Stimulated activated CD8-positive, alpha-beta memory T cell treated with anti-CD3 and anti-CD28 coated beads, Interleukin-15, amount 100 ng/mL, for 1 hour (primary cell): ENCODE data around the gene YTHDC1.
"Not testable (repeated sequence)": the region's sequence is repeated elsewhere in the genome, so short reads cannot be mapped to it uniquely, and the experiment has no call there.

Experiments
- DNase-seq: peaks from one replicate; pipeline ENCODE4 v3.0.0-alpha.2; 2020; ENCODE audit warnings: low read depth

Gene YTHDC1

DNA sequence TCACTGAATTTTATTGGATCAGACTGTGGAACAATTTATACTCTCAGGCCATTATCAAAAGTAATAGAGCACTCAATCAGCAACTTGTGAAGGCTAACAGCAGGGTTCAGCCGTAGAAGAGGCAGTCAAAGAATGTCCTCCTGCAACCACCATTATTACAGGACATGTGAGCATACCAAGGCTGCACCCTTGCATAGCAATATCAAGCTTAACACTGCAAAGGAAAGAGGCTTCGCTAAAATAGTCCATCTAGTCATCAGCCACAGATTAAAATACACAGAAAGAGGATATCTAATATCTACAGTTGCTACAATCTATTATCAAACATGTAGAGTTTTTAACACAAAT is 61.5 kb downstream of the YTHDC1 start:
- DNase-seq, result no peak

DNA sequence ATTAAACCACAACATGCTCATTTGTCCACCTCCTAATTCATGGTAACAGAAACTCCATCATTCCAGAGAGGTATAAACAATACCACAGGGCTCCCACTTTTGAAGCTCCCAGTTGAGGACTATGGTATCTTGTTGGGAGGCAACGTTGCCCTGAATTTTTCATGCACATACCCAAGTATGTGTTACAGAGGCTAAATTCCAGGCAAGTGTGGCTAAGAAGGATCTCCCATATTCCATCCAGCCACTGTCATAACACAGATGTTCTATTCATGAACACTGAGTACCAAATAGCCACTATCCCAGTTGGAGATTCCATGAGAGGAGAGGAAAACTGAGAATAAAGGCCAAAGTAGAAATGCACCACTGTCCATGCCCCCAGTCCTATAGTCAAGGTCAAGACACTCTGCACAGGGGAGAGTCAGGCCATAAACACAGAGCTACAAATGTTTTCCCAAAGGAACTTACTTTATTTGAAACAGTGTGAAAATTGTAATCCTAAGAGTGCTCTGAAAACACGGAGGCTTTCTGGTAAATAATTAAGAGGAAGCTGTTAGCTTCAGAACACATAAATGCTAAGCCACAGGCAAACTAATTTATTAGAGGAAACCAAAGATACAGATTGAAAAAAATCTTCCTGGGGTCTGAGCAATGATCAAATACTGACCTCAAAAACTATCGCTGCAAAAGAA is 62.0 kb downstream of the YTHDC1 start:
- DNase-seq, result no peak

DNA sequence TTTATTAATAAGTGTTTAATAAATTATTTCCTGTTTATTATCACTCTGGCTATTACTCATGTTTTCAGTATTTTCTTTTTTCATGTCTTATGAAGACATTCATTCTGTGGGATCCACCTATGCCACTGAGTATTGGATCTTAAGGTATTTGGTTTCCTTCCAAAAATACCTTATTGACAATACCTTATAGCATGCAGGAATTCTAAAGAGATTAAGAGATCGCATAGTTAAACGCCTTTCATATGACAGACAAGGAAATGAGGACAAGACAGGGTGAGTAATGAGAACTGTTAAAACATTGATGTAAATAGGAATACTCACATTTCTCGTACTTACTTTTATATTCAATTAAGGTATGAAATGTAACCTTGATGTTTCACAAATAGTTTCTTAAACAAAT is 66.2 kb downstream of the YTHDC1 start:
- no peak for DNase-seq

GRCh38 chr4:68283095-68283494 is 66.8 kb downstream of the YTHDC1 start:
- DNase-seq, result no peak

DNA sequence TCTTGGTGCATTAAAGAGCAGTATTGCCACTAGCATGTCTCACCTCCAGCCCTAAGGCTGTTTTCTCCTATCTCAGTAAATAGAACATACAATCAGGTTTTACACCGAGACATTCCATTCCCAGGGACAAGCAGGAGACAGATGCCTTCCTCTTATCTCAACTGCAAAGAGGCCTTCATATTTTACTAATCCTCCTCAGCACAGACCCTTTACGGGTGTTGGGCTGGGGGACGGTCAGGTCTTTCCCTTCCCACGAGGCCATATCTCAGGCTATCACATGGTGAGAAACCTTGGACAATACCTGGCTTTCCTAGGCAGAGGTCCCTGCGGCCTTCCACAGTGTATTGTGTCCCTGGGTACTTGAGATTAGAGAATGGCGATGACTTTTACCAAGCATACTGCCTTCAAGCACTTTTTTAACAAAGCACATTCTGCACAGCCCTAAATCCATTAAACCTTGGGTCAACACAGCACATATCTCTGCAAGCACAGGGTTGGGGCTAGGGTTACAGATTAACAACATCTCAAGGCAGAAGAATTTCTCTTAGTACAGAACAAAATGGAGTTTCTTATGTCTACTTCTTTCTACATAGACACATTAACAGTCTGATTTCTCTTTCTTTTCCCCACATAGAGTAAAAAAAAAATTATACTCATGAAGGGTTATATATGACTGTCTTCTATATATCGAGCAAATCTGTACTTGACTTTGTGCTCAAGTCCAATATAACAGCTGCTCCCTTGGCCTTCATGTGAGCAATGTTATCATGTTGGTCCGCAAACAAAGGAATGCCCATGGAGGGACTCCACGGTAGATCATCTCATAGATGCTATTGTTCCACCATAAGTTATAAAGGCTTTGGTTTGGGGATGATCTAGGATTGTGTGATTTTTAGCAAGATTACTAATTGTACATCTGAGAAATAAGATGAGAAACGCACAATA is 67.8 kb downstream of the YTHDC1 start:
- DNase-seq, result not testable (repeated sequence)

DNA sequence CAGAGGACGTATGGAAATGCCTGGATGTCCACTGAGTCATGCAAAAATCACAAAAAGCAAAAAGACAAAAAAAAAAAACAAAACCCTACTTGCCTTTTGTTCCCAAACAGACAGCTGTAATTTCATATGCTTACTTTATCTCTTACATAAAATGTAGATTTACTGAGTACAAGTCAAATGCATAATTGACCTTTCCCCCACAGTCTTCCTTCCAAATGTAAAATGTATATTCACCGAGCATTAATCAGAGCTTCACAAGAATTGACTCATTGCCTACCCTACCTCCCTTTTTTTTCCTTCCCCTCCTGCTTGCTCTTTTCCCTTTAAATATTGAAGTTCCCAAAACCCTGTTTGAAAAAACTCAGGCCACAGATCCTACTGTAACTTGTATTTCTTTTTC is 71.9 kb downstream of the YTHDC1 start:
- no peak for DNase-seq

DNA sequence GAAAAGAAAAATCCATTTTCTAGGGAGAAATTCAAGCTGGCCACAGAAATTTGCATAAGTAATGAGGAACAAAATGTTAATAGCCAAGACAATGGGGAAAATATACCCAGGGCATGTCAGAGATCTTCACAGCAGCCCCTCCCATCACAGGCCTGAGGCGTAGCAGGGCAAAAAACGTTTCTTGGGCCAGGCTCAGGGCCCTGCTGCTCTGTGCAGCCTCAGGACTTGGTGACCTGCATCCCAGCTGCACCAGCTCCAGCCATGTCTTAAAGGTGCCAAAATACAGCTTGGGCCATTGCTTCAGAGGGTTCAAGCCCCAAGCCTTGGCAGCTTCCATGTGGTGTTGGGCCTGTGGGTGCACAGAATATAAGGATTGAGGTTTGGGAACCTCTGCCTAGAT is 72.3 kb downstream of the YTHDC1 start:
- no peak for DNase-seq

DNA sequence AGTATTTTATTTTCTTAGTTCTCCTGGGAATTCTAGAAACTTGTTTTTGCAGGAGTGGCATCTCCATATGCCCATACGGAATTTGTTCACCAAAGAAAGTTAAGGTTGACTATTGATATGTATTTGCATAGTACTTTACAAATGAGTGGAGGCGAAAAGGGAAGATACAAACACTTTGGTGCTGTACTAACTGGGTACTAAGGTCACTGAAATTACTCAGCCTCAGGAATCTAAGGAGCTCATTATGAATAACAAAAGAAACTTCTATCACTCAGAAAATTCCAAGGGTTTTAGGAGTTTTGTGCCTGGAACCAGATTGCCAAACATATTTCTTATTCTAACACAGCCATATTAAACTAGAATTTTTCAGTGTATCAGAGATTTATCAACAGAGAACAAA is 77.0 kb downstream of the YTHDC1 start:
- no peak for DNase-seq

DNA sequence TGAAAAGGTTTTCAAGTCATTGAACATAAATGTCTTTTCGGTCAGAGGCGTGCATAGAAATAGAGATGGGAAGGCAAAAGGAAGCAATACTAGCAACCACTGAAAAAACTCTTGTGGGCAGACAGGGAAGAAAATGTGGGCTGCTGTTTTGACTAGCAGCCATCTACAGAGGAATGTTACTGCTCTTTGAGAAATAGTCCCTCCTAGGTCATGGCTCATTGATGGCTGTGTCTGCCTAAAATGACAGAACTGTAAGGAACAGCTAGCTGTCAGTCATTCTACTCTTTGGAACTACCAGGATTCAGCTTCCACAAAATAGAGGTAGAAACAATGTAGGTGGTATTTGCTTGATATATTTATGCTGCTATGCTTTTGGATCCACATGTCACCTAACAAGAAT is 77.5 kb downstream of the YTHDC1 start:
- no peak for DNase-seq

GRCh38 chr4:68271851-68272357 is 78.0 kb downstream of the YTHDC1 start:
- no peak for DNase-seq

DNA sequence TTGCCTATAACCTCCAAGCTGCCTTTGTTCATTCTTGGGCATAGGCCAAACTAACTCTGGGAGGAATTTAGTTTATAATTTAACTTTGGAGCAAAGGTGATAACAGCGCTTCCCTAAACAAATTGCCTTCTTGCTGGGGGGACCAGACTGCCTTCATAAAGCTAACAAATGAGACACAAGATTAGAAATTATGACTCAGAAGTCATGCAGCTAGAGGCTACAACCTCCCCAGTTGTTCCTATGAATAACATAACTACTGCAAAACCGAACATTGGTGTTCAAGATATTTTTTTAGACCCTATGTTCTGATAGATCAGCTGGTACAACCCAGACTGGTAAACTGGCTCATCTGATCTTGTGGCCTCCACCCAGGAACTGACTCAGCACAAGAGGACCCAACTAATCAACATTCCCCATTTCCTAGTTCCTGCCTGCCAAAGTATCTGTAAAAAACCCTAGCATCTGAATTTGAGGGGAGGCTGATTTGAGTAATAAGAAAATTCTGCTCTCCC is 82.4 kb downstream of the YTHDC1 start:
- no peak for DNase-seq

GRCh38 chr4:68264875-68265565 is 84.9 kb downstream of the YTHDC1 start:
- DNase-seq, result no peak
